Transverse colon (tissue), 4 donors: ENCODE data around the gene EXOSC10. TPM values are rescaled to one million over a fixed set of nuclear protein-coding genes. Genes with fewer than 3 reads are reported as not detected.
"Not testable (repeated sequence)": the region's sequence is repeated elsewhere in the genome, so short reads cannot be mapped to it uniquely, and the experiment has no call there.

Experiments
- DNase-seq: peaks from one replicate; pipeline ENCODE4 v3.0.0-alpha.2; 2019
- H3K27ac ChIP-seq, 4 donors: fragments of 200-600 bp; sonication (generic); 2 replicates each; pipeline ENCODE4 v1.5.1; 2016 to 2018; ENCODE audit warnings: inconsistent platforms in 4 of 4
- H3K27me3 ChIP-seq: fragments of 200-600 bp; sonication (generic); 2 replicates; pipeline ENCODE4 v1.5.1; 2017; ENCODE audit warnings: inconsistent platforms
- H3K36me3 ChIP-seq, 4 donors: fragments of 200-600 bp; sonication (generic); 2 replicates each; pipeline ENCODE4 v1.5.1; 2017 to 2019; ENCODE audit warnings: inconsistent platforms in 4 of 4
- H3K4me1 ChIP-seq, 4 donors: fragments of 200-600 bp; sonication (generic); 2 replicates each; pipeline ENCODE4 v1.5.1; 2017 to 2020; ENCODE audit warnings: inconsistent platforms in 4 of 4
- H3K4me3 ChIP-seq, 4 donors: fragments of 200-600 bp; sonication (generic); 1 replicate in 1 of 4; 2 replicates in 3 of 4; pipeline versions ENCODE4 v1.5.1 to v1.6.1; 2017 to 2019; ENCODE audit warnings: inconsistent platforms in 4 of 4
- H3K9me3 ChIP-seq, 2 donors: fragments of 200-600 bp; sonication (generic); 2 replicates each; pipeline ENCODE4 v1.5.1; 2017 to 2019; ENCODE audit warnings: inconsistent platforms in 2 of 2
- EP300 ChIP-seq: sonication (generic); formaldehyde crosslinking; IDR thresholded peaks from one replicate; pipeline ENCODE4 v1.6.1; 2017; ENCODE audit warnings: antibody characterized with exemption, low read depth
- POLR2A ChIP-seq: fragments of 450-650 bp; IDR thresholded peaks from one replicate; pipeline ENCODE4 v1.6.1; 2016; ENCODE audit warnings: antibody characterized with exemption, mild to moderate bottlenecking, moderate library complexity
- POLR2AphosphoS5 ChIP-seq, 3 donors: sonication (generic); formaldehyde crosslinking; IDR thresholded peaks; one replicate each; pipeline ENCODE4 v1.6.1; 2016; ENCODE audit warnings: antibody characterized with exemption in 3 of 3
- WGBS, 2 donors: methylation state at CpG; one replicate each; pipeline ENCODE4 v1.1.5; 2018; ENCODE audit warnings: low coverage in 1 of 2; 5-methylcytosine and 5-hydroxymethylcytosine counted together
- in situ Hi-C, 4 donors: fragments of 200-750 bp; cut with MboI; loops; one replicate each; pipeline versions ENCODE4 v1.15.0 to v1.15.1; 2017; ENCODE audit warnings: low sequenced_read_pairs in 3 of 4, low pct_ligation_motif_present in 1 of 4, low pct_unique_long_range_greater_than_20kb in 1 of 4
- intact Hi-C: fragments of 100-400 bp; cut with DNase I; formaldehyde crosslinking; loops from one replicate; pipeline ENCODE4 v1.15.1; 2023; ENCODE audit warnings: low total_unique reads
- total RNA-seq, 4 donors: library from RNA; depleted of rRNA; stranded (reverse); fragments of >200 nt; gene quantifications; one replicate each; pipeline ENCODE4 v1.1.0, GENCODE V29; 2016
- TF ChIP-seq, protein P1 (sequence below), 5 experiments: fragments of 200-600 bp in 3 of 5; fragments of 450-650 bp in 2 of 5; sonication (generic) in 3 of 5; IDR thresholded peaks; 1 replicate in 2 of 5; 2 replicates in 3 of 5; pipeline ENCODE4 v1.5.1; 2016 to 2017; ENCODE audit warnings: antibody characterized with exemption in 5 of 5, inconsistent platforms in 3 of 5, mild to moderate bottlenecking in 2 of 5, moderate library complexity in 1 of 5

EXOSC10 gene
- total RNA-seq, 4 donors from 2014 or later, result 43.8 to 113 (median 68.7) TPM

DNA sequence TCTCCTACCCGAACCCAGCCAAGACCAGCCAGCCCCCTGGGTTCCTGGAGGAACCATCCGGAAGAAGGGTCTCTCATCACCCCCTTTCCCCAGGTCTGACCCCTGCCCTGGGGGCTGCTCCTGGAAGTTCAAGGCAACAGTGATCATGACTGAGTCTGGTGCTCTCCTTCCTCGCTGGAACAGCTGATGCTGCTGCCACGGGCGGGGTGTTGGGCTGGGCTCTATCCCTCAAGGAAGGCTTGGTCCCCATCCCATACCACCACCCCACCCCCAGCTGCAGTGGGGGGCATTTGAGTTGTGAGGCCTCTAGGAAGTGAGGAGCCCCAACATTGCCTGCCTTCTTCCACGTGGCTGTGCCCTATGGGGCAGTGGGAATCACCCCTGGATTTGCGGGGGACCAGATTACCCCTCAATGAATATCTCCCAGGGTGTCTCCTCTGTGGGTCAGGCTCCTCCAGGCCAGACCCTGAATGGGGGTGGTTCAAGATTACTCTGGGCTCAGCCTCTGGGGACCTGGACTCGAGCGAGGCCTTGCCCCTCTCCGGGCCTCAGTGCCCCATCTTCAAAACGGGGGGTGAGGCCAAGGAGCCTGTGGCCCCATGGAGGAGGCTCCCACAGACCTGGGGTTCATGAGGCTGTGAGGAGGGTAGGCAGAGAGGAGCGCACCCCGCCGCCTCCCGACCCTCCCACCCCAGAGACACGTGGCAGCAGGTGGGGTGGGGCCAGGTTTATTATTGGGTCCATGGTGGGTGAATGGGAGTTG lies 55.4 kb downstream of the EXOSC10 start:
- no peaks in the 10 kb centered on the region for H3K27me3 ChIP-seq
- in situ Hi-C loops (loop anchor here in 2 of 4 donors (25.0 kb wide), 1 partner anchor 593 kb away; no protein-coding TSS in a partner anchor), intact Hi-C loops (no loop called here)
- TF ChIP-seq, protein P1, sequence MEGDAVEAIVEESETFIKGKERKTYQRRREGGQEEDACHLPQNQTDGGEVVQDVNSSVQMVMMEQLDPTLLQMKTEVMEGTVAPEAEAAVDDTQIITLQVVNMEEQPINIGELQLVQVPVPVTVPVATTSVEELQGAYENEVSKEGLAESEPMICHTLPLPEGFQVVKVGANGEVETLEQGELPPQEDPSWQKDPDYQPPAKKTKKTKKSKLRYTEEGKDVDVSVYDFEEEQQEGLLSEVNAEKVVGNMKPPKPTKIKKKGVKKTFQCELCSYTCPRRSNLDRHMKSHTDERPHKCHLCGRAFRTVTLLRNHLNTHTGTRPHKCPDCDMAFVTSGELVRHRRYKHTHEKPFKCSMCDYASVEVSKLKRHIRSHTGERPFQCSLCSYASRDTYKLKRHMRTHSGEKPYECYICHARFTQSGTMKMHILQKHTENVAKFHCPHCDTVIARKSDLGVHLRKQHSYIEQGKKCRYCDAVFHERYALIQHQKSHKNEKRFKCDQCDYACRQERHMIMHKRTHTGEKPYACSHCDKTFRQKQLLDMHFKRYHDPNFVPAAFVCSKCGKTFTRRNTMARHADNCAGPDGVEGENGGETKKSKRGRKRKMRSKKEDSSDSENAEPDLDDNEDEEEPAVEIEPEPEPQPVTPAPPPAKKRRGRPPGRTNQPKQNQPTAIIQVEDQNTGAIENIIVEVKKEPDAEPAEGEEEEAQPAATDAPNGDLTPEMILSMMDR (IDR thresholded peaks at IDR 0.05), result no peak
- no peak for TF ChIP-seq EP300
- TF ChIP-seq POLR2AphosphoS5 (IDR thresholded peaks at IDR 0.05), result no peak
- TF ChIP-seq POLR2A, result no peak
- H3K27ac ChIP-seq, result no peak overlapping the region
- no peak for DNase-seq
- H3K36me3 ChIP-seq, result no peaks in the 10 kb centered on the region
- no peak overlapping the region for H3K4me3 ChIP-seq
- 70% methylated on average over 15 of the region's 16 CpGs; no CpG with 5 or more reads in 1 of the 2 donors for WGBS, 2 donors
- H3K4me1 ChIP-seq, result no peaks in the 10 kb centered on the region
- no peaks in the 10 kb centered on the region for H3K9me3 ChIP-seq

DNA sequence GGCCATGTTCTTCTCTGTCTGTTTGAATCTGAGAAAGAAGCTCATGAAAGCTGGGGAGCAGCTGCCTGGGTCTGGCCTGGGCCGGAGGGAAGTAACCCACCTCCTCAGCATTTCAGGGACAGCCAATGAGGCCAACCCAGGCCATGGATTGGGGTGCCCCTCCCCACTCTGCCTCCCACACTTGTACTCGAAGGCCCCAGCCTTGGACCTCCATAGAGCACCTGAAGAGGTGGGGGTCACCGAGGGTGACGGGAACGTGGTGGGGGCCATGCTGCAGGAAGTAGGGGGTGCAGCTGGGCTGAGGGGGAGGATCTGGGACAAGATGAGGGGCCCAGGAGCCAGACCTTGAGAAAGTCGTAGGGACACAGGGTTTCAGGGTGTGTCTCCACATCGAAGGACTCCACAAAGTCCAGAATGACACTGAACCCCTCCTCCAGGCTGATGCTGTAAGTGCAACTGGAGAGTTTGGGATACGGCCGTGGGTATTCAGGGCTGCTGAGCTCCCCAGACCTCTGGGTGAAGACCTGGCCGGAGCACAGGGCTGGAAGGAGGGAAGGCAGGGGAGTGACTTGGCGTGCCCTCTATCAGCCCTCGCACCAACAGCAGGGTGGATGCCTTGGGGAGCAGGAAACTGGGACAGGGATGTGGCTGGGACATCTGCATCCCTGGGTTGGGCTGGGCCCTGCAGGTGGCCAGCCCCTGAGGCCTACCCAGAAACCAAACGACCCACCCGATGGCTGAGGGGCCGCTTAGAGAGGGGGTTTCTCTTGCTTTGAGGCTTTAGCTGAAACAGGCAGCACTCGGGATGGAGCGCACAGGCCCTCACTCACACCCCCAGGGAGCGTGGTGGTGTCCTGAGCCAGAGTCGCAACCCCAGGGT lies 56.4 kb downstream of the EXOSC10 start:
- Histone ChIP-seq H3K4me3 (no peak overlapping the region), H3K4me1 (peaks cover 0 to 1% (median 0%) of the 10 kb centered on the region in 4 donors), H3K36me3 (no peaks in the 10 kb centered on the region), H3K27ac (no peak overlapping the region), H3K9me3 (no peaks in the 10 kb centered on the region), H3K27me3 (no peaks in the 10 kb centered on the region)
- DNase-seq, result no peak
- in situ Hi-C loops, result loop anchor here in 2 of 4 donors (25.0 kb wide), 1 partner anchor 594 kb away; no protein-coding TSS in a partner anchor
- intact Hi-C loops, result no loop called here
- WGBS, 2 donors, result 77 to 100% methylated on average over 3 to 19 of the region's 19 CpGs
- TF ChIP-seq POLR2AphosphoS5 (IDR thresholded peaks at IDR 0.05), result no peak
- no peak for TF ChIP-seq EP300

DNA sequence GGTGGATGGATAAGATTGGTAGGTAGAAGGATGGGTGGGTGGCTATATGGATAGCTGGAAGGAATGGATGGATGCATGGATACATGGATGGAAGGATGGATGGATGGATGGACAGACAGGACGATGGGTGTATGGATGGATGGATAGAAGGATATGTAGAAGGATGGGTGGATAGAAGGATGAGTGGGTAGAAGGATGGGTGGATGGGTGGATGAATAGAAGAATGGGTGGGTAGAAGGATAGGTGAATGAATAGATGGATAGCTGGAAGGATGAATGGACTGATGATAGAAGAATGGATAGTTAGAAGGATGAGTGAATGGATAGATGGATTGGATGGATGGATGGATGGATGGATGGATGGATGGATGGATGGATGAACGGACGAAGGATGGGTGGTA lies 57.6 kb downstream of the EXOSC10 start:
- Histone ChIP-seq H3K4me3 (no peak overlapping the region), H3K27ac (no peak overlapping the region), H3K9me3 (no peaks in the 10 kb centered on the region), H3K36me3 (no peaks in the 10 kb centered on the region), H3K27me3 (no peaks in the 10 kb centered on the region), H3K4me1 (peaks cover 0 to 9% (median 3%) of the 10 kb centered on the region in 4 donors)
- TF ChIP-seq, protein P1 (IDR thresholded peaks at IDR 0.05), result no peak
- TF ChIP-seq POLR2AphosphoS5 (IDR thresholded peaks at IDR 0.05) (no peak), EP300 (no peak), POLR2A (no peak)
- WGBS, 2 donors, result 80 to 85% methylated on average over 3 of the region's 3 CpGs
- DNase-seq, result no peak
- intact Hi-C loops (no loop called here), in situ Hi-C loops (loop anchor here in 2 of 4 donors (25.0 kb wide), 1 partner anchor 595 kb away; no protein-coding TSS in a partner anchor)

DNA sequence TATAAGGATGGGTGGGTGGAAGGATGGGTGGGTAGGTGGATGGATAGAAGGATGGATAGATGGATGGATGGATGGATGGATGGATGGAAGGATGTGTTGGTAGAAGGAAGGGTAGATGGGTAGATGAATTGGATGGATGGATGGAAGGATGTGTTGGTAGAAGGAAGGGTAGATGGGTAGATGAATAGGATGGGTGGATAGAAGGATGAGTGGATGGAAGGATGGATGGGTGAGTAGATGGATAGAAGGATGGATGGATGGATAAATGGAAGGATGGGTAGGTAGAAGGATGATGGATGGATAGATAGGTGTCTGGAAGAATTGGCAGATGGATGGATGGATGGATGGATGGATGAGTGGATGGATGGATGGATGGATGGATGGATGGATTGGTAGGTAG lies 58.6 kb downstream of the EXOSC10 start:
- no peaks in the 10 kb centered on the region for H3K27me3 ChIP-seq
- H3K36me3 ChIP-seq, result no peaks in the 10 kb centered on the region
- in situ Hi-C loops (loop anchor here in 2 of 4 donors (25.0 kb wide), 1 partner anchor 596 kb away; no protein-coding TSS in a partner anchor), intact Hi-C loops (no loop called here)
- H3K4me3 ChIP-seq, result no peak overlapping the region
- H3K27ac ChIP-seq, result no peak overlapping the region
- no peaks in the 10 kb centered on the region for H3K9me3 ChIP-seq
- peaks cover 0 to 9% (median 3%) of the 10 kb centered on the region in 4 donors for H3K4me1 ChIP-seq
- no peak for DNase-seq
- TF ChIP-seq, protein P1 (IDR thresholded peaks at IDR 0.05), result no peak
- no peak for TF ChIP-seq POLR2AphosphoS5 (IDR thresholded peaks at IDR 0.05)
- TF ChIP-seq POLR2A, result no peak
- TF ChIP-seq EP300, result no peak

DNA sequence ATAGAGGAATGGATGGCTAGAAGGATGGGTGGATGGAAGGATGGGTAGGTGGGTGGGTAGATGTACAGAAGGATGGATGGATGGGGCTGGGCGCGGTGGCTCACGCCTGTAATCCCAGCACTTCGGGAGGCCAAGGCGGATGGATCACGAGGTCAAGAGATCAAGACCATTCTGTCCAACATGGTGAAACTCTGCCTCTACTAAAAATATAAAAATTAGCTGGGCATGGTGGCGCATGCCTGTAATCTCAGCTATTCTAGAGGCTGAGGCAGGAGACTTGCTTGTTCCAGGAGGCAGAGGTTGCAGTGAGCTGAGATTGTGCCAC lies 59.6 kb downstream of the EXOSC10 start:
- H3K9me3 ChIP-seq, H3K27ac ChIP-seq, H3K27me3 ChIP-seq, DNase-seq, intact Hi-C loops, H3K36me3 ChIP-seq, H3K4me3 ChIP-seq, H3K4me1 ChIP-seq: not testable (repeated sequence)
- in situ Hi-C loops, result loop anchor here in 2 of 4 donors (25.0 kb wide), 1 partner anchor 597 kb away; no protein-coding TSS in a partner anchor
- WGBS, 2 donors, result 91% methylated on average over 6 to 7 of the region's 7 CpGs
